GM23338 (cell line): Measurements from ENCODE around the gene PTPRB. TPM values are rescaled to one million over a fixed set of nuclear protein-coding genes. Genes with fewer than 3 reads are reported as not detected.

Experiments used
- ATAC-seq: fragments of 200-7000 bp; cut with Tn5 transposase; 3 replicates; pipeline ENCODE4 v1.9.1; 2020
- DNase-seq: peaks from one replicate; pipeline ENCODE4 v3.0.0-alpha.2; 2015; ENCODE audit warnings: low spot score
- H2AFZ ChIP-seq: fragments of 200-600 bp; sonication (generic); 2 replicates; pipeline ENCODE4 v1.8.0; 2016; ENCODE audit warnings: antibody characterized with exemption, mild to moderate bottlenecking, moderate library complexity
- H3F3A ChIP-seq: fragments of 200-600 bp; sonication (generic); replicated peaks from 2 replicates; pipeline ENCODE4 v1.8.0; 2017; ENCODE audit warnings: antibody characterized with exemption, mixed run types, low read depth
- H3K27ac ChIP-seq: fragments of 200-600 bp; sonication (generic); 2 replicates; pipeline ENCODE4 v1.6.1; 2016; ENCODE audit warnings: low read depth
- H3K27me3 ChIP-seq: fragments of 200-600 bp; sonication (generic); 2 replicates; pipeline ENCODE4 v1.8.0; 2016; ENCODE audit warnings: mild to moderate bottlenecking, mixed run types, moderate library complexity; ENCODE audit not compliant: insufficient read depth
- H3K36me3 ChIP-seq: fragments of 200-600 bp; sonication (generic); 2 replicates; pipeline ENCODE4 v1.8.0; 2016; ENCODE audit warnings: mild to moderate bottlenecking; ENCODE audit not compliant: insufficient read depth
- H3K4me1 ChIP-seq: fragments of 200-600 bp; sonication (generic); 2 replicates; pipeline ENCODE4 v1.8.0; 2016; ENCODE audit warnings: mild to moderate bottlenecking, moderate library complexity; ENCODE audit not compliant: insufficient read depth
- H3K4me2 ChIP-seq: fragments of 200-600 bp; sonication (generic); 2 replicates; pipeline ENCODE4 v1.7.1; 2017; ENCODE audit warnings: mixed run types
- H3K4me3 ChIP-seq: fragments of 200-600 bp; sonication (generic); 2 replicates; pipeline ENCODE4 v1.6.1; 2016; ENCODE audit warnings: mixed run types
- H3K79me2 ChIP-seq: fragments of 200-600 bp; sonication (generic); replicated peaks from 2 replicates; pipeline ENCODE4 v1.8.0; 2017; ENCODE audit warnings: mild to moderate bottlenecking; ENCODE audit not compliant: insufficient read depth
- H3K9me2 ChIP-seq: fragments of 200-600 bp; sonication (generic); 2 replicates; pipeline ENCODE4 v1.8.0; 2017; ENCODE audit not compliant: insufficient read depth
- H4K20me1 ChIP-seq: fragments of 200-600 bp; sonication (generic); replicated peaks from 2 replicates; pipeline ENCODE4 v1.8.0; 2017; ENCODE audit warnings: mild to moderate bottlenecking; ENCODE audit not compliant: insufficient read depth
- H3K27ac Mint-ChIP-seq: 2 replicates; pipeline ENCODE4 v1.8.0; 2020; ENCODE audit warnings: inconsistent platforms, mild to moderate bottlenecking, moderate library complexity, mixed read lengths
- H3K27me3 Mint-ChIP-seq: 3 replicates; pipeline ENCODE4 v1.8.0; 2022; ENCODE audit warnings: low read depth, mild to moderate bottlenecking, moderate library complexity, mixed read lengths, inconsistent platforms; ENCODE audit not compliant: insufficient read depth, poor library complexity
- H3K36me3 Mint-ChIP-seq: 3 replicates; pipeline ENCODE4 v1.8.0; 2021; ENCODE audit warnings: low read depth, mild to moderate bottlenecking, inconsistent platforms, moderate library complexity, mixed read lengths
- H3K4me1 Mint-ChIP-seq: 3 replicates; pipeline ENCODE4 v1.8.0; 2020; ENCODE audit warnings: mild to moderate bottlenecking, inconsistent platforms, mixed read lengths
- H3K4me3 Mint-ChIP-seq: 3 replicates; pipeline ENCODE4 v1.8.0; 2021; ENCODE audit warnings: moderate library complexity, mild to moderate bottlenecking, inconsistent platforms, mixed read lengths
- H3K9me3 Mint-ChIP-seq: 3 replicates; pipeline ENCODE4 v1.8.0; 2020; ENCODE audit warnings: moderate library complexity, mild to moderate bottlenecking, inconsistent platforms, mixed read lengths
- CREB1 ChIP-seq: fragments of 250-450 bp; sonication (Bioruptor Pico); IDR thresholded peaks from 2 replicates; pipeline ENCODE4 v1.5.0; 2020; ENCODE audit warnings: low read depth, mild to moderate bottlenecking, moderate library complexity
- CTCF ChIP-seq, 2 experiments: fragments of 200-600 bp in 1 of 2; sonication (generic) in 1 of 2; conservative IDR thresholded peaks; 2 replicates each; pipeline versions ENCODE4 v1.5.1 to v1.6.1; 2016 to 2017; ENCODE audit warnings: antibody characterized with exemption in 2 of 2, low read depth in 2 of 2, mild to moderate bottlenecking in 2 of 2, moderate library complexity in 1 of 2
- ETS1 ChIP-seq: IDR thresholded peaks from 2 replicates; pipeline ENCODE4 v1.6.1; 2016; ENCODE audit warnings: antibody characterized with exemption
- EZH2phosphoT487 ChIP-seq: fragments of 200-600 bp; sonication (generic); IDR thresholded peaks from one replicate; pipeline ENCODE4 v1.8.1; 2018; ENCODE audit warnings: antibody characterized with exemption; ENCODE audit not compliant: unreplicated experiment
- JUNB ChIP-seq: IDR thresholded peaks from one replicate; pipeline ENCODE4 v1.6.1; 2016; ENCODE audit warnings: antibody characterized with exemption; ENCODE audit not compliant: unreplicated experiment
- POLR2AphosphoS5 ChIP-seq: IDR thresholded peaks from 2 replicates; pipeline ENCODE4 v1.6.1; 2016; ENCODE audit warnings: antibody characterized with exemption, low read depth
- STAT1 ChIP-seq: IDR thresholded peaks from one replicate; pipeline ENCODE4 v1.6.1; 2016; ENCODE audit warnings: antibody characterized with exemption; ENCODE audit not compliant: unreplicated experiment
- ZNF114 ChIP-seq: fragments of 250-450 bp; sonication (Bioruptor Pico); IDR thresholded peaks from 2 replicates; pipeline ENCODE4 v1.5.0; 2020; ENCODE audit warnings: mild to moderate bottlenecking, moderate library complexity
- ZNF331 ChIP-seq: fragments of 250-450 bp; sonication (Bioruptor Pico); IDR thresholded peaks from 2 replicates; pipeline ENCODE4 v1.5.0; 2020; ENCODE audit warnings: low read depth, mild to moderate bottlenecking, moderate library complexity
- polyA plus RNA-seq: library from polyadenylated mRNA; unstranded; fragments of >200 nt; fragmentation: Nextera tagmentation; extraction: Ambion mirVana; gene quantifications from 2 replicates; pipeline ENCODE4 v1.2.1, GENCODE V29; 2016
- total RNA-seq: library from RNA; depleted of rRNA; stranded (reverse); fragments of >200 nt; shearing (Covaris generic); gene quantifications from 2 replicates; pipeline ENCODE4 v1.2.3, GENCODE V29; 2014
- TF ChIP-seq, protein P1 (sequence below): IDR thresholded peaks from one replicate; pipeline ENCODE4 v1.6.1; 2018; ENCODE audit warnings: antibody characterized with exemption; ENCODE audit not compliant: unreplicated experiment

The PTPRB gene
- total and polyA plus RNA-seq, 2 experiments from 2014 or later: 0.13 to 1.7 TPM

DNA sequence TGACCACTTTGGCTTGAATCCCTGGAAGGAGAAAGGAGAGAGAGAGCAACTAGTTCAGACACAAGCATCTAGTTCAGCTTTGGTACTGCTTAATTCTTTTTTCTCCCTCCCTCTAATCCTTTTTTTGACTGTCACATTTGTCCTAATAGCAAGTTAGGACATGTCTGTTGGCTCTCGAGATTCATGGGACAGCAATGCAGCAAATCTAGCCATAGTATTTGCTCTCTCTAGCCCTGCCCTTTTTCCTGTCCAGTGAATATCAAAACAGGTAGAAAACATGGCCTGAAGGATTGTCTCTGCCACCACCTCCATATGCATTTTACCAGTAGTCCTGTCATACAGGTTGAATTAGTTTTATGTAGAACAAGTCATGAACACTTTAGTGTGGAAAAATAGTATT lies 116.4 kb downstream of the PTPRB start:
- peaks cover 6% of the 10 kb centered on the region; the same call in 1 of the 3 replicates for H3K9me3 Mint-ChIP-seq
- Histone ChIP-seq H3K9me2 (no peaks in the 10 kb centered on the region), H3K27me3 (no peaks in the 10 kb centered on the region), H3K4me1 (no peaks in the 10 kb centered on the region; the same call in 1 of the 2 replicates), H3F3A (no peaks in the 10 kb centered on the region), H3K4me3 (no peak overlapping the region), H3K36me3 (no peaks in the 10 kb centered on the region), H4K20me1 (no peaks in the 10 kb centered on the region), H3K79me2 (no peaks in the 10 kb centered on the region), H3K4me2 (no peak overlapping the region), H2AFZ (peak overlapping the region; percentile 31; the same call in 1 of the 2 replicates), H3K27ac (no peak overlapping the region)
- no peak for TF ChIP-seq ZNF114
- TF ChIP-seq CTCF (conservative IDR thresholded peaks at IDR 0.05; ENCODE audit: low read depth in 2 of 2): no peak
- no peak for TF ChIP-seq CREB1 (CRISPR knock-in tag)
- no peak for TF ChIP-seq JUNB
- TF ChIP-seq, protein P1, sequence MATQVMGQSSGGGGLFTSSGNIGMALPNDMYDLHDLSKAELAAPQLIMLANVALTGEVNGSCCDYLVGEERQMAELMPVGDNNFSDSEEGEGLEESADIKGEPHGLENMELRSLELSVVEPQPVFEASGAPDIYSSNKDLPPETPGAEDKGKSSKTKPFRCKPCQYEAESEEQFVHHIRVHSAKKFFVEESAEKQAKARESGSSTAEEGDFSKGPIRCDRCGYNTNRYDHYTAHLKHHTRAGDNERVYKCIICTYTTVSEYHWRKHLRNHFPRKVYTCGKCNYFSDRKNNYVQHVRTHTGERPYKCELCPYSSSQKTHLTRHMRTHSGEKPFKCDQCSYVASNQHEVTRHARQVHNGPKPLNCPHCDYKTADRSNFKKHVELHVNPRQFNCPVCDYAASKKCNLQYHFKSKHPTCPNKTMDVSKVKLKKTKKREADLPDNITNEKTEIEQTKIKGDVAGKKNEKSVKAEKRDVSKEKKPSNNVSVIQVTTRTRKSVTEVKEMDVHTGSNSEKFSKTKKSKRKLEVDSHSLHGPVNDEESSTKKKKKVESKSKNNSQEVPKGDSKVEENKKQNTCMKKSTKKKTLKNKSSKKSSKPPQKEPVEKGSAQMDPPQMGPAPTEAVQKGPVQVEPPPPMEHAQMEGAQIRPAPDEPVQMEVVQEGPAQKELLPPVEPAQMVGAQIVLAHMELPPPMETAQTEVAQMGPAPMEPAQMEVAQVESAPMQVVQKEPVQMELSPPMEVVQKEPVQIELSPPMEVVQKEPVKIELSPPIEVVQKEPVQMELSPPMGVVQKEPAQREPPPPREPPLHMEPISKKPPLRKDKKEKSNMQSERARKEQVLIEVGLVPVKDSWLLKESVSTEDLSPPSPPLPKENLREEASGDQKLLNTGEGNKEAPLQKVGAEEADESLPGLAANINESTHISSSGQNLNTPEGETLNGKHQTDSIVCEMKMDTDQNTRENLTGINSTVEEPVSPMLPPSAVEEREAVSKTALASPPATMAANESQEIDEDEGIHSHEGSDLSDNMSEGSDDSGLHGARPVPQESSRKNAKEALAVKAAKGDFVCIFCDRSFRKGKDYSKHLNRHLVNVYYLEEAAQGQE: no peak
- TF ChIP-seq POLR2AphosphoS5: no peak
- no peak for TF ChIP-seq EZH2phosphoT487
- TF ChIP-seq ZNF331 (CRISPR knock-in tag): no peak
- no peaks in the 10 kb centered on the region for H3K4me1 Mint-ChIP-seq
- H3K27me3 Mint-ChIP-seq: no peaks in the 10 kb centered on the region
- DNase-seq: no peak
- no peak for ATAC-seq
- H3K4me3 Mint-ChIP-seq: no peak overlapping the region
- H3K36me3 Mint-ChIP-seq: peaks cover 2% of the 10 kb centered on the region; the same call in 1 of the 3 replicates
- no peak overlapping the region for H3K27ac Mint-ChIP-seq

DNA sequence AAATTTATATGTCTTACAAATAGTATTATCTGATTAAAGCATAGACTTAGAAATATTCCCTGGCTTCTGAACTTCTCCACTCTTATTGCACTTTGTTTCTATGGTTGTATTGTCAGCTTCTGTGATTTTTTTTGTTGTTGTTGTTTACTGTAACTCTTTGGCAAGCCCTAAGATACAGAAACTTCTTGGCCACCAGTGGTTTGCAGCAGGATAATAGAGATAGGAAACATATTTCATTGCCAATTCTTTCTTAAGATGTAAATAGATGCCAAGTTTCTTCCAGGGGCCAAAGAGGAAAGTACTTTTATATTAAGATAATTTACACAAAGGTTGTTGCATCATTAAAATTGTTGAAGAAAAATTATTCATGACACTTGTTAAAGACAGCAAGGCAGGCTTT lies 123.8 kb downstream of the PTPRB start:
- Histone ChIP-seq H3K27me3 (no peaks in the 10 kb centered on the region), H3K36me3 (0 out of 2 replicates have a peak, but pooled peaks cover 2% of the 10 kb centered on the region), H3F3A (no peaks in the 10 kb centered on the region), H3K4me1 (peaks cover 5% of the 10 kb centered on the region), H3K4me2 (no peak overlapping the region), H4K20me1 (no peaks in the 10 kb centered on the region), H3K4me3 (no peak overlapping the region), H3K79me2 (no peaks in the 10 kb centered on the region), H2AFZ (no peak overlapping the region), H3K27ac (no peak overlapping the region), H3K9me2 (no peaks in the 10 kb centered on the region)
- no peak for DNase-seq
- Mint-ChIP-seq H3K4me3 (no peak overlapping the region), H3K9me3 (peaks cover 14% of the 10 kb centered on the region; the same call in 2 of the 3 replicates), H3K27ac (no peak overlapping the region), H3K36me3 (peaks cover 12% of the 10 kb centered on the region; the same call in 2 of the 3 replicates), H3K4me1 (no peaks in the 10 kb centered on the region; the same call in 2 of the 3 replicates), H3K27me3 (peaks cover under 1% of the 10 kb centered on the region)
- no peak for ATAC-seq
- TF ChIP-seq STAT1 (no peak), CREB1 (CRISPR knock-in tag) (no peak), ETS1 (no peak), JUNB (no peak), CTCF (conservative IDR thresholded peaks at IDR 0.05; ENCODE audit: low read depth in 2 of 2) (no peak)
- TF ChIP-seq, protein P1: no peak
